Neural progenitor cell (in vitro differentiated cells): ENCODE results near the gene HTD2.

ENCODE experiments used
- EZH2phosphoT487 ChIP-seq: fragments of 200-600 bp; sonication (generic); IDR thresholded peaks from 2 replicates; pipeline ENCODE4 v1.6.1; 2017; ENCODE audit warnings: antibody characterized with exemption
- TF ChIP-seq, protein P1 (sequence below): fragments of 200-600 bp; sonication (generic); IDR thresholded peaks from 2 replicates; pipeline ENCODE4 v1.5.1; 2017; ENCODE audit warnings: antibody characterized with exemption, mild to moderate bottlenecking

DNA sequence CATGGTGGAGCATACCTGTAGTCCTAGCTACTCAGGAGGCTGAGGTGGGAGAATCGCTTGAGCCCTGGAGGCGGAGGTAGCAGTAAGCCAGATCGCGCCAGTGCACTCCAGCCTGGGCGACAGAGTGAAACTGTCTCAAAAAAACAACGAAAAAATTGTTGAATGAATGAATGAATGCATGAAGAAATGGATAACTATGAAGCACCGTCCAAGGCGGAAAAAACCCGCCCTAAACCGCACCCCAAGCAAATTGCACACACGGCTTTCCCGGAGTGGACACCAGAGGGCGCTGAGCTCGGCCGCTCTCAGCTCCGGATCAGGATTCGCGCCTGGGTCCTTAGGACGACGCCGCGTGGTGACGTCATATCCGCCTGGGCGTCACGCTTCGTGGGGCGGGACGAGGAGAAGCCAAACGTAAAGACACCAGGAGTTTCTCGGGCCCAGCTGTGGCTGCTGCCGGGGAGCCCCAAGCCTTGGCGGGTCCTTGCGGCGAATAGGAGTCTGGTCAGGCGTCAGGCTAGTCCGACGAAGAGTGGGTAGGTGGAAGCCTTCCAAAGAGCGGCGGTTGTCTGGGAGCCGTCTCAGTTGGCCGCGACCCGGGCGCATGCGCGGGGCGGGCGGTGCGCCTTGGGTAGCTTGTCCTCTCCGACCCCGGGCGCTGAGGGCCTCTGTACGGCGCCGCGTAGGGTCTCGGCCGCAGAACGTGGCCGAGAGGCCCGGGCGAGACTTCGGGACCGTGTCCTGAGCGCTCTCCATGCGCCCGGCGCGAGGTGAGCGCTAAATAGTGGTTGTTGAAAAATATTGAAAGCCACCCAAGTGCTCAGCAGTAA lies at the start of gene HTD2, which contains the start of gene RPP14:
- TF ChIP-seq, protein P1, sequence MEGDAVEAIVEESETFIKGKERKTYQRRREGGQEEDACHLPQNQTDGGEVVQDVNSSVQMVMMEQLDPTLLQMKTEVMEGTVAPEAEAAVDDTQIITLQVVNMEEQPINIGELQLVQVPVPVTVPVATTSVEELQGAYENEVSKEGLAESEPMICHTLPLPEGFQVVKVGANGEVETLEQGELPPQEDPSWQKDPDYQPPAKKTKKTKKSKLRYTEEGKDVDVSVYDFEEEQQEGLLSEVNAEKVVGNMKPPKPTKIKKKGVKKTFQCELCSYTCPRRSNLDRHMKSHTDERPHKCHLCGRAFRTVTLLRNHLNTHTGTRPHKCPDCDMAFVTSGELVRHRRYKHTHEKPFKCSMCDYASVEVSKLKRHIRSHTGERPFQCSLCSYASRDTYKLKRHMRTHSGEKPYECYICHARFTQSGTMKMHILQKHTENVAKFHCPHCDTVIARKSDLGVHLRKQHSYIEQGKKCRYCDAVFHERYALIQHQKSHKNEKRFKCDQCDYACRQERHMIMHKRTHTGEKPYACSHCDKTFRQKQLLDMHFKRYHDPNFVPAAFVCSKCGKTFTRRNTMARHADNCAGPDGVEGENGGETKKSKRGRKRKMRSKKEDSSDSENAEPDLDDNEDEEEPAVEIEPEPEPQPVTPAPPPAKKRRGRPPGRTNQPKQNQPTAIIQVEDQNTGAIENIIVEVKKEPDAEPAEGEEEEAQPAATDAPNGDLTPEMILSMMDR: peak; percentile 98
- TF ChIP-seq EZH2phosphoT487: no peak
